Measurements from ENCODE around the gene ARHGEF18.

- TF ChIP-seq CTCF (IDR thresholded peaks at IDR 0.05; ENCODE audit: low read depth, low read length, poor library complexity, severe bottlenecking), result no peak
- TF ChIP-seq EZH2phosphoT487 (IDR thresholded peaks at IDR 0.05; ENCODE audit: borderline replicate concordance, low read length), result no peak
Observed at GRCh38 chr19:7336321-7336973, 12.3 kb upstream of the ARHGEF18 start.
